Vagina (tissue), 2 donors: ENCODE results near the gene SNX17.
"Not testable (repeated sequence)": the region's sequence is repeated elsewhere in the genome, so short reads cannot be mapped to it uniquely, and the experiment has no call there.

Source experiments
- POLR2A ChIP-seq, 2 donors: fragments of 450-650 bp; IDR thresholded peaks; one replicate each; pipeline ENCODE4 v1.6.1; 2017; ENCODE audit warnings: antibody characterized with exemption in 2 of 2, mild to moderate bottlenecking in 2 of 2, moderate library complexity in 2 of 2
- TF ChIP-seq, protein P1 (sequence below), 3 experiments: fragments of 450-650 bp in 2 of 3; fragments of 200-600 bp in 1 of 3; sonication (generic) in 1 of 3; IDR thresholded peaks; one replicate each; pipeline ENCODE4 v1.5.1; 2017 to 2019; ENCODE audit warnings: antibody characterized with exemption in 3 of 3, mild to moderate bottlenecking in 2 of 3, moderate library complexity in 2 of 3

DNA sequence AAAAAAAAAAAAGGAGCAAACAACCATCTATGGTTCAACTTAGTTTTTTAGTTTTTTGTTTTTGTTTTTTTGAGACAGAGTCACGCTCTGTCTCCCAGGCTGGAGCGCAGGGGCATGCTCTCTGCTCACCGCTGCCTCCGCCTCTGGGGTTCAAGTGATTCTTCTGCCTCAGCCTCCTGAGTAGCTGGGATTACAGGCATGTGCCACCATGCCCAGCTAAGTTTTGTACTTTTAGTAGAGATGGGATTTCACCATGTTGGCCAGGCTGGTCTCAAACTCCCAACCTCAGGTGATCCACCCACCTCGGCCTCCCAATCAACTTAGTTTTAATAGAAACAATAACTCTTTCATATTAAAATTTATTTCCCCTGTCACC is 17.0 kb upstream of the SNX17 start:
- TF ChIP-seq, protein P1, sequence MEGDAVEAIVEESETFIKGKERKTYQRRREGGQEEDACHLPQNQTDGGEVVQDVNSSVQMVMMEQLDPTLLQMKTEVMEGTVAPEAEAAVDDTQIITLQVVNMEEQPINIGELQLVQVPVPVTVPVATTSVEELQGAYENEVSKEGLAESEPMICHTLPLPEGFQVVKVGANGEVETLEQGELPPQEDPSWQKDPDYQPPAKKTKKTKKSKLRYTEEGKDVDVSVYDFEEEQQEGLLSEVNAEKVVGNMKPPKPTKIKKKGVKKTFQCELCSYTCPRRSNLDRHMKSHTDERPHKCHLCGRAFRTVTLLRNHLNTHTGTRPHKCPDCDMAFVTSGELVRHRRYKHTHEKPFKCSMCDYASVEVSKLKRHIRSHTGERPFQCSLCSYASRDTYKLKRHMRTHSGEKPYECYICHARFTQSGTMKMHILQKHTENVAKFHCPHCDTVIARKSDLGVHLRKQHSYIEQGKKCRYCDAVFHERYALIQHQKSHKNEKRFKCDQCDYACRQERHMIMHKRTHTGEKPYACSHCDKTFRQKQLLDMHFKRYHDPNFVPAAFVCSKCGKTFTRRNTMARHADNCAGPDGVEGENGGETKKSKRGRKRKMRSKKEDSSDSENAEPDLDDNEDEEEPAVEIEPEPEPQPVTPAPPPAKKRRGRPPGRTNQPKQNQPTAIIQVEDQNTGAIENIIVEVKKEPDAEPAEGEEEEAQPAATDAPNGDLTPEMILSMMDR (IDR thresholded peaks at IDR 0.05) = not testable (repeated sequence)
- TF ChIP-seq POLR2A (IDR thresholded peaks at IDR 0.05) = not testable (repeated sequence)
